Measurements from ENCODE around the gene KCNJ2. TPM values are rescaled to one million over a fixed set of nuclear protein-coding genes. Genes with fewer than 3 reads are reported as not detected.

The KCNJ2 gene
- total RNA-seq, 6 experiments from 2014 or later: 0.23 to 0.47 (median 0.37) TPM

DNA sequence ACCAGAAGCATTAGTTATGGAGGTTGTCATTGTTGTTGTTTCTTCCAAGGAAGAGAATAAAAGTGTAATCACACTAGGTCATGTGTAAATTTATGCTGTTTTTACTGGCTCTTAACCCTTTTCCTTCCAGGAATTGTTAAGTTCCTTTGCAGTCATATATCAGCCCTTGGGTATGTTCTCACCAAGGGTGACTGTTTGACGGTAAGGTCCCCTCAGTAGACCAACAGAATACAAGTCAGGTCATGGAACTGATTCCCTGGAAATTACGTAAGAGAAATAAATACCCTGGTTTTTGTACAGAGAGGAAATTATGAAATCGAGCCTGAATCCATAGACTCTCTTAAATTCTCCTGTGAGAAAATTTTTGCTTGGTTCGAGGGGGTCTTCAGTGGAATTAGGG is 11.2 kb upstream of the KCNJ2 start:
- H3K36me3 Mint-ChIP-seq (ENCODE audit: low read depth): no peaks in the 10 kb centered on the region
- H3K4me1 Mint-ChIP-seq (ENCODE audit: low read depth): no peaks in the 10 kb centered on the region
- DNase-seq: no peak
- peaks cover 4% of the 10 kb centered on the region; the same call in 1 of the 2 replicates for H3K27me3 Mint-ChIP-seq (ENCODE audit: insufficient read depth)
- H3K9me3 Mint-ChIP-seq: no peaks in the 10 kb centered on the region
- no peak overlapping the region for H3K4me3 Mint-ChIP-seq
- no peak overlapping the region for H3K27ac Mint-ChIP-seq
- TF ChIP-seq, protein P1, sequence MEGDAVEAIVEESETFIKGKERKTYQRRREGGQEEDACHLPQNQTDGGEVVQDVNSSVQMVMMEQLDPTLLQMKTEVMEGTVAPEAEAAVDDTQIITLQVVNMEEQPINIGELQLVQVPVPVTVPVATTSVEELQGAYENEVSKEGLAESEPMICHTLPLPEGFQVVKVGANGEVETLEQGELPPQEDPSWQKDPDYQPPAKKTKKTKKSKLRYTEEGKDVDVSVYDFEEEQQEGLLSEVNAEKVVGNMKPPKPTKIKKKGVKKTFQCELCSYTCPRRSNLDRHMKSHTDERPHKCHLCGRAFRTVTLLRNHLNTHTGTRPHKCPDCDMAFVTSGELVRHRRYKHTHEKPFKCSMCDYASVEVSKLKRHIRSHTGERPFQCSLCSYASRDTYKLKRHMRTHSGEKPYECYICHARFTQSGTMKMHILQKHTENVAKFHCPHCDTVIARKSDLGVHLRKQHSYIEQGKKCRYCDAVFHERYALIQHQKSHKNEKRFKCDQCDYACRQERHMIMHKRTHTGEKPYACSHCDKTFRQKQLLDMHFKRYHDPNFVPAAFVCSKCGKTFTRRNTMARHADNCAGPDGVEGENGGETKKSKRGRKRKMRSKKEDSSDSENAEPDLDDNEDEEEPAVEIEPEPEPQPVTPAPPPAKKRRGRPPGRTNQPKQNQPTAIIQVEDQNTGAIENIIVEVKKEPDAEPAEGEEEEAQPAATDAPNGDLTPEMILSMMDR (IDR thresholded peaks at IDR 0.05): no peak

DNA sequence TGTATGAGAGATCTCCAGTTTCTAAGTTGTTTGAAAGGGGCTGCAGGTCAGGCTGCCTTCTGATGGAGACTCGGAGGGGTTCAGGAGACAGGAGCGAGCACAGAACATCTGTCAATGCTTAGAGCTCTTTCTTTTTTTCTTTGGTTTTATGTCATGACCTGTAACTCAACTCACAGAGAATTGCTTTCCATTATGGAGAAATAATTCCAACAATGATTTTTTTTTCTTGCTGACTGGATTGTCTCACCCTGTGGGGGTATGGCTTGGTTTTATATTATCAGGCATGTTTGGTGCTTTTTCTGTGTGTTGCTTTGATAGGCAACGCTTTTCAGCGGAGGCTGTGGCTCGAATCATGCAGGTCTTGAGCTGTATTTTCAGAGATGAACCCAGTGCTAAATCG is 10.7 kb upstream of the KCNJ2 start:
- no peaks in the 10 kb centered on the region for H3K4me1 Mint-ChIP-seq (ENCODE audit: low read depth)
- peaks cover 4% of the 10 kb centered on the region; the same call in 1 of the 2 replicates for H3K27me3 Mint-ChIP-seq (ENCODE audit: insufficient read depth)
- no peaks in the 10 kb centered on the region for H3K36me3 Mint-ChIP-seq (ENCODE audit: low read depth)
- no peak for DNase-seq
- H3K9me3 Mint-ChIP-seq: no peaks in the 10 kb centered on the region
- TF ChIP-seq, protein P1 (IDR thresholded peaks at IDR 0.05): no peak
- H3K4me3 Mint-ChIP-seq: no peak overlapping the region
- no peak overlapping the region for H3K27ac Mint-ChIP-seq

DNA sequence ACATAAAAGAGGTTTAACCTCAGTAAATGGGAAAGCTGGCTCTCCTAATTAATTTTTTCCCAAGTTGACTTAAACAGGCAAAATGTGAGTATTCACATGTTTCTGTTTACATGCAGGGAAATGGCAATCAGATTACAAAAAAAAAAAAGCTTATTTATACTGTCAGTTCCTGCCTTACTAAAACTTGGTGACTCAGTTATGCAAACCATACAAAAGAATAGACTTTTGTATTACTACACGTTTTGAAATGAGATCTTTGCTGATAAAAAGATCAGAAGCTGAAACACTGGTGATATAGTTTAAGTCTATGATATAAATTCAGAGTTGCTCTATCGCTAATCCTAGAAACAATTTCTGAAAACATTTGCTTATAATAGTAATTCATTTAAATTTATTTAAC is 9.4 kb upstream of the KCNJ2 start:
- H3K36me3 Mint-ChIP-seq (ENCODE audit: low read depth): no peaks in the 10 kb centered on the region
- TF ChIP-seq, protein P1 (IDR thresholded peaks at IDR 0.05): no peak
- H3K27me3 Mint-ChIP-seq (ENCODE audit: insufficient read depth): peaks cover 6% of the 10 kb centered on the region; the same call in 1 of the 2 replicates
- no peaks in the 10 kb centered on the region for H3K4me1 Mint-ChIP-seq (ENCODE audit: low read depth)
- no peak overlapping the region for H3K4me3 Mint-ChIP-seq
- H3K27ac Mint-ChIP-seq: no peak overlapping the region
- H3K9me3 Mint-ChIP-seq: no peaks in the 10 kb centered on the region
- no peak for DNase-seq

GRCh38 chr17:70161519-70161918 is 7.8 kb upstream of the KCNJ2 start:
- no peak for DNase-seq
- Mint-ChIP-seq H3K9me3 (no peaks in the 10 kb centered on the region), H3K27me3 (ENCODE audit: insufficient read depth) (peaks cover 6% of the 10 kb centered on the region; the same call in 1 of the 2 replicates), H3K36me3 (ENCODE audit: low read depth) (no peaks in the 10 kb centered on the region), H3K4me3 (no peak overlapping the region), H3K4me1 (ENCODE audit: low read depth) (no peaks in the 10 kb centered on the region), H3K27ac (no peak overlapping the region)
- TF ChIP-seq, protein P1 (IDR thresholded peaks at IDR 0.05): no peak

DNA sequence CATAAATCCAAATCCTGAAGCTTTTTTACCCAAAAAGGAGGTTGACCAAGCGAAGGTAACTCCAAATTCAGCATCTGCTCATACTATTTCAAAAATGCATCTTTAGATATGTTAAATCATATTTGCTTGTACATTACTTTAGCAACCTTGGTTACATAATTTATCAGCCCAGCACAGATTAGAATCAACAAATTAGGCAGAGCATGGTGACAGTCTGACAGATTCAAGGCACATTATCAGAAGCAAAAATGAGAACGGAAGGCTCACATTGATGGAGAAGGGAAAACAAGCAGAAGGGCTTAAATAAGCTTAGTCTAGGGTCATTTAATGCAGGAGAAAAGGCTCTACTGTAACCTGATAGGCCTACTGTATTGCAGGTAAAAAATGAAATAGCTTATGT is 3.9 kb upstream of the KCNJ2 start:
- Mint-ChIP-seq H3K36me3 (ENCODE audit: low read depth) (no peaks in the 10 kb centered on the region), H3K4me1 (ENCODE audit: low read depth) (peaks cover 19% of the 10 kb centered on the region), H3K9me3 (no peaks in the 10 kb centered on the region), H3K27me3 (ENCODE audit: insufficient read depth) (peaks cover 17% of the 10 kb centered on the region), H3K4me3 (no peak overlapping the region), H3K27ac (no peak overlapping the region)
- no peak for DNase-seq
- TF ChIP-seq, protein P1 (IDR thresholded peaks at IDR 0.05): no peak

GRCh38 chr17:70166615-70167014 is 2.7 kb upstream of the KCNJ2 start:
- Mint-ChIP-seq H3K27me3 (ENCODE audit: insufficient read depth) (peaks cover 17% of the 10 kb centered on the region), H3K9me3 (no peaks in the 10 kb centered on the region), H3K4me3 (no peak overlapping the region), H3K36me3 (ENCODE audit: low read depth) (no peaks in the 10 kb centered on the region), H3K27ac (no peak overlapping the region), H3K4me1 (ENCODE audit: low read depth) (peaks cover 19% of the 10 kb centered on the region)
- TF ChIP-seq, protein P1 (IDR thresholded peaks at IDR 0.05): no peak
- no peak for DNase-seq

Data from HFFc6 (cell line).